Neural crest cell (in vitro differentiated cells): ENCODE results near the gene GMDS. TPM values are rescaled to one million over a fixed set of nuclear protein-coding genes. Genes with fewer than 3 reads are reported as not detected.

Experiments used
- DNase-seq: peaks from one replicate; pipeline ENCODE4 v3.0.0; 2021; ENCODE audit warnings: low read depth, mixed read lengths, low spot score
- H3K27ac Mint-ChIP-seq: one replicate; pipeline ENCODE4 v1.8.0; 2021; ENCODE audit warnings: mild to moderate bottlenecking, mixed read lengths; ENCODE audit not compliant: unreplicated experiment
- H3K27me3 Mint-ChIP-seq: 2 replicates; pipeline ENCODE4 v1.8.0; 2021; ENCODE audit warnings: low read depth, mild to moderate bottlenecking, mixed read lengths
- H3K36me3 Mint-ChIP-seq: 2 replicates; pipeline ENCODE4 v1.8.0; 2021; ENCODE audit warnings: low read depth, mild to moderate bottlenecking, mixed read lengths
- H3K4me1 Mint-ChIP-seq: 2 replicates; pipeline ENCODE4 v1.8.0; 2021; ENCODE audit warnings: mixed read lengths
- H3K4me3 Mint-ChIP-seq: one replicate; pipeline ENCODE4 v1.8.0; 2021; ENCODE audit warnings: mild to moderate bottlenecking, mixed read lengths
- H3K9me3 Mint-ChIP-seq: 2 replicates; pipeline ENCODE4 v1.8.0; 2021; ENCODE audit warnings: mixed read lengths
- CTCF ChIP-seq: fragments of 200-600 bp; sonication (generic); conservative IDR thresholded peaks from 2 replicates; pipeline ENCODE4 v1.5.0; 2021; ENCODE audit warnings: antibody characterized with exemption, mild to moderate bottlenecking
- total RNA-seq: library from RNA; stranded (reverse); gene quantifications from 2 replicates; pipeline ENCODE4 v1.2.1, GENCODE V29; 2021

The GMDS gene
- total RNA-seq, 1 donor from 2014 or later, result 16.1 TPM

- H3K9me3 Mint-ChIP-seq, result peaks cover 2% of the 10 kb centered on the region
- no peaks in the 10 kb centered on the region for H3K27me3 Mint-ChIP-seq
- no peak for TF ChIP-seq CTCF
- no peaks in the 10 kb centered on the region for H3K4me1 Mint-ChIP-seq
- DNase-seq, result no peak
- no peaks in the 10 kb centered on the region for H3K36me3 Mint-ChIP-seq
- no peak overlapping the region for H3K4me3 Mint-ChIP-seq
- no peak overlapping the region for H3K27ac Mint-ChIP-seq
These were observed 14.6 kb downstream of the GMDS start for GRCh38 chr6:2230659-2231277.

GRCh38 chr6:2229742-2230141, 15.7 kb downstream of the GMDS start:
- Mint-ChIP-seq H3K27me3 (no peaks in the 10 kb centered on the region), H3K4me3 (no peak overlapping the region), H3K27ac (no peak overlapping the region), H3K9me3 (peaks cover 2% of the 10 kb centered on the region), H3K36me3 (no peaks in the 10 kb centered on the region), H3K4me1 (no peaks in the 10 kb centered on the region)
- no peak for TF ChIP-seq CTCF
- DNase-seq, result no peak

DNA sequence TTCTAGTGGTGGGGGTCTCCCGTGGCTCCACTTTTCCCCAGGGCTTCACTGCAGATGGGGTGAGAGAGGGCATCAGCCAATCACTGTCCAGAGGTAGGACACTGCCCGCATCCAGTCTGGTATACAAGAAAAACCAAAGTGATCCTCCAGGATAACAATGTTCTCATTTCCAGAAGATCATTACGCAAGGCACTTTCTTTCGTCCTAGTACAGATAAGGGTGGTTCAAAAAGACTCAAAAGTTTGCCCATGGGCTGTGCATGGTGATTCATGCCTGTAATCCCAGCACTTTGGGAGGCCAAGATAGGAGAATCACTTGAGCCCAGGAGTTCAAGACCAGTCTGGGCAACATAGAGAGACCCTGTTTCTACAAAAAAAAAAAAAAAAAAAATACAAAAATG, 16.4 kb downstream of the GMDS start:
- H3K27ac Mint-ChIP-seq, result no peak overlapping the region
- no peak for TF ChIP-seq CTCF
- DNase-seq, result no peak
- peaks cover 2% of the 10 kb centered on the region for H3K9me3 Mint-ChIP-seq
- no peaks in the 10 kb centered on the region for H3K4me1 Mint-ChIP-seq
- H3K4me3 Mint-ChIP-seq, result no peak overlapping the region
- no peaks in the 10 kb centered on the region for H3K27me3 Mint-ChIP-seq
- no peaks in the 10 kb centered on the region for H3K36me3 Mint-ChIP-seq

DNA sequence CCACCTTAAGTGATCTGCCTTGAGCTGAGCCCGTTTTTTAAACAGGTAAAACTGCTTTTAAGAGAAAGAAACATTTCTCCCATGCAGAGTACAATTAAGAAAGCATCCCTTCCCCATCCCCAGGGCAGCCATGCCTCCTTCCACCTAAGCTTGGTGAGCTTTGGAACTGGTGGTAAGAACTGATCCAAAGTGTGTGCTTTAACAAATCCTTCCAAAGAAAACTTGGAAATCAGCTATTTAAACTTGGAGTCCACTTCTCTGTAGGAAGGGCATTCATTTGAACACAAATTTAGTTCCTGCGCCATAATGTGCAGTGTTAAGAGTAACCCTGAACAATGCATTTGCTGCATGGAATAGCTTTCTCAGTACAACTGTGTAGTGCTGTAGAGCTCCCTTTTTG, 17.0 kb downstream of the GMDS start:
- DNase-seq, result no peak
- Mint-ChIP-seq H3K4me3 (no peak overlapping the region), H3K9me3 (peaks cover 2% of the 10 kb centered on the region), H3K36me3 (no peaks in the 10 kb centered on the region), H3K27me3 (no peaks in the 10 kb centered on the region), H3K27ac (no peak overlapping the region), H3K4me1 (no peaks in the 10 kb centered on the region)
- TF ChIP-seq CTCF, result no peak

DNA sequence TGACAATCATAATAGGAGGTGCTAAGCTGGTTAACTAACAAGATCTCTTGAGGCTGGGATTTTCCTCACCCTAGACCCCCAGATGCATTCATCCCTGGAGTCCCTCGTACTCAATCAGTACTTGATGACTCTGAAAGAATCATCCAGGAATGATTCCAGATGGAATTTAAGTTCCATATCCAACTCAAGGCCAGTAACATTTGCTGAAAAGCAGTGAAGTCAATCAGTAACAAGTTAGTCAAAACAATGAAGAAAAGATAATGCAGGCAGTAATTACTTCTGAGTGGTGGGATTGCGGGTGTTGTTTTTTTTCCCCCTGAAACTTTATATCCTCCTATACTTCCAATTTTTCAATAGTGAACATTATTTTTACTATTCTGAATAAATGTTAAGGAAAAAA, 18.6 kb downstream of the GMDS start:
- Mint-ChIP-seq H3K36me3 (no peaks in the 10 kb centered on the region), H3K4me1 (no peaks in the 10 kb centered on the region), H3K9me3 (peaks cover 2% of the 10 kb centered on the region), H3K27me3 (no peaks in the 10 kb centered on the region), H3K4me3 (no peak overlapping the region), H3K27ac (no peak overlapping the region)
- TF ChIP-seq CTCF, result no peak
- no peak for DNase-seq
